Mucosa of descending colon (tissue), 3 donors: ENCODE results near the gene DIO1. TPM values are rescaled to one million over a fixed set of nuclear protein-coding genes. Genes with fewer than 3 reads are reported as not detected.

Experiments used
- ATAC-seq: fragments of 200-7000 bp; cut with Tn5 transposase; one replicate; pipeline ENCODE4 v1.9.1; 2020; ENCODE audit warnings: mild to moderate bottlenecking, moderate library complexity
- DNase-seq, 3 donors: peaks; one replicate each; pipeline ENCODE4 v3.0.0-alpha.2; 2020
- H3K36me3 ChIP-seq: fragments of 200-600 bp; one replicate; pipeline ENCODE4 v1.8.0; 2021; ENCODE audit warnings: low read depth, mild to moderate bottlenecking
- H3K4me1 ChIP-seq: fragments of 200-600 bp; one replicate; pipeline ENCODE4 v1.8.0; 2021; ENCODE audit warnings: low read depth, mild to moderate bottlenecking
- H3K4me3 ChIP-seq: fragments of 200-600 bp; one replicate; pipeline ENCODE4 v1.8.0; 2021; ENCODE audit warnings: mild to moderate bottlenecking
- H3K9me3 ChIP-seq: fragments of 200-600 bp; one replicate; pipeline ENCODE4 v1.8.0; 2021; ENCODE audit warnings: mild to moderate bottlenecking
- CTCF ChIP-seq: fragments of 200-600 bp; IDR thresholded peaks from one replicate; pipeline ENCODE4 v1.8.0; 2022; ENCODE audit warnings: antibody characterized with exemption, mild to moderate bottlenecking
- intact Hi-C, 2 donors: fragments of 100-400 bp; cut with DNase I in 1 of 2; cut with micrococcal nuclease in 1 of 2; formaldehyde crosslinking; loops; one replicate each; pipeline versions ENCODE4 v1.11.0 to v1.11.1; 2022; cut with DNase I, micrococcal nuclease
- total RNA-seq, 3 donors: library from RNA; stranded (reverse); fragmentation: NEBNext Ultra II Directional in 2 of 3; extraction: Animal tissue kit (Norgen Biotek cat#: 25700) in 2 of 3; gene quantifications; one replicate each; pipeline versions ENCODE4 v1.2.1 to v1.2.4, GENCODE V29; 2021 to 2023
- donor health status: DM: no; HTN: no; CAD: no; lungs with moderate emphysema.
- donor health status: DM: no; HTN: no; CAD: no.
- donor health status: DM: no; HTN: yes; CAD: no.

The DIO1 gene
- total RNA-seq, 3 donors from 2014 or later, result not detected

- intact Hi-C loops, result loop anchor here in 1 of 2 donors (10.0 kb wide), 1 partner anchor 48 kb away; the partner anchor contains the start of genes IFT25 and LRRC42
- Histone ChIP-seq H3K9me3 (no peaks in the 10 kb centered on the region), H3K4me1 (peaks cover 27% of the 10 kb centered on the region), H3K4me3 (no peak overlapping the region), H3K36me3 (no peaks in the 10 kb centered on the region)
- TF ChIP-seq CTCF, result no peak
- peak; percentile 85 for ATAC-seq
- peak in 1 of 3 donors; percentile 44 for DNase-seq
Measured at GRCh38 chr1:53896635-53897229, 2.7 kb downstream of the DIO1 start.

GRCh38 chr1:53899206-53899628 is 5.2 kb downstream of the DIO1 start:
- H3K4me3 ChIP-seq, result no peak overlapping the region
- TF ChIP-seq CTCF, result no peak
- peaks cover 27% of the 10 kb centered on the region for H3K4me1 ChIP-seq
- ATAC-seq (peak; percentile 27), DNase-seq (peak in 1 of 3 donors; percentile 57)
- no peaks in the 10 kb centered on the region for H3K36me3 ChIP-seq
- no peaks in the 10 kb centered on the region for H3K9me3 ChIP-seq
- intact Hi-C loops, result loop anchor here in 1 of 2 donors (10.0 kb wide), 1 partner anchor 46 kb away; the partner anchor contains the start of genes IFT25 and LRRC42

- TF ChIP-seq CTCF, result no peak
- Histone ChIP-seq H3K4me3 (no peak overlapping the region), H3K4me1 (peaks cover 27% of the 10 kb centered on the region), H3K9me3 (no peaks in the 10 kb centered on the region), H3K36me3 (no peaks in the 10 kb centered on the region)
- ATAC-seq (no peak), DNase-seq (no peak)
- intact Hi-C loops, result loop anchor here in 1 of 2 donors (10.0 kb wide), 1 partner anchor 45 kb away; the partner anchor contains the start of genes IFT25 and LRRC42
Measured at GRCh38 chr1:53899708-53900107, 5.7 kb downstream of the DIO1 start.

GRCh38 chr1:53902235-53903138 is 8.5 kb downstream of the DIO1 start:
- no peak for TF ChIP-seq CTCF
- intact Hi-C loops, result no loop called here
- no peak overlapping the region for H3K4me3 ChIP-seq
- no peak for DNase-seq
- peaks cover 13% of the 10 kb centered on the region for H3K4me1 ChIP-seq
- H3K36me3 ChIP-seq, result no peaks in the 10 kb centered on the region
- no peak for ATAC-seq
- no peaks in the 10 kb centered on the region for H3K9me3 ChIP-seq

GRCh38 chr1:53905509-53905908 is 11.5 kb downstream of the DIO1 start:
- Histone ChIP-seq H3K9me3 (no peaks in the 10 kb centered on the region), H3K4me3 (no peak overlapping the region), H3K36me3 (no peaks in the 10 kb centered on the region), H3K4me1 (no peaks in the 10 kb centered on the region)
- DNase-seq, result no peak
- no peak for TF ChIP-seq CTCF
- no peak for ATAC-seq
- intact Hi-C loops, result no loop called here
